ENCODE results near the gene SPOCD1. TPM values are rescaled to one million over a fixed set of nuclear protein-coding genes. Genes with fewer than 3 reads are reported as not detected.

SPOCD1 gene
- total RNA-seq, 1 experiment from 2014 or later, result 10.2 TPM

DNA sequence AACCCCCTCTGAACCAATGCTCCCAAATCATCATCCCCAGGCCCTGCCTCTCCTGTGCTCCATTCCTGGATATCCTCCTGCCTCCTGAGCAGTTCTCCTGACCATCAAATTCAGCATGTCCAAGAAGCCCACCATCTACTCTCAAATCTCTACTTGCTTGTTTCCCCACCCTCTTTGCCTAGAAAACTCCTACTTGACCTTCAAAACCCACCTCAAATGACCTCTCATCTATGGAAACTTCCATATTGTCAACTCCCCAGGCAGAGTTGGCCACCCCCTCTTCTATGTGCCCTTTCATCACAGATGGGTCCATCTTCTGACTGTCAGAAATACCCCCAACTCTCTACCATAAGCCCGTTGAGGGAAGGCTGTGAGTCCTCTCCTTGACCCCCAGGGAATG is 68.5 kb downstream of the SPOCD1 start:
- Histone ChIP-seq H3K9me3 (ENCODE audit: insufficient read depth, low read depth) (no peaks in the 10 kb centered on the region), H3K27ac (no peak overlapping the region), H2AFZ (no peak overlapping the region), H4K20me1 (ENCODE audit: insufficient read depth) (no peaks in the 10 kb centered on the region), H3K36me3 (ENCODE audit: low read depth) (no peaks in the 10 kb centered on the region), H3F3A (ENCODE audit: insufficient read depth, low read depth) (peaks cover 15% of the 10 kb centered on the region), H3K79me2 (ENCODE audit: low read depth) (no peaks in the 10 kb centered on the region), H3K4me3 (no peak overlapping the region), H3K27me3 (ENCODE audit: insufficient read depth, low read depth) (no peaks in the 10 kb centered on the region), H3K4me2 (no peak overlapping the region), H3K9me2 (ENCODE audit: insufficient read depth) (no peaks in the 10 kb centered on the region), H3K4me1 (replicated peaks; ENCODE audit: insufficient read depth) (no peaks in the 10 kb centered on the region)
- POLR2A ChIA-PET (ENCODE audit: unreplicated experiment), result no interaction called here
- no TSS peak for BruUV-seq (replicated peaks)
- intact Hi-C loops (cut with micrococcal nuclease; ENCODE audit: unreplicated experiment), result no loop called here
- TF ChIP-seq EZH2 (IDR thresholded peaks at IDR 0.05; ENCODE audit: low read depth), result no peak
- TF ChIP-seq, protein P1, sequence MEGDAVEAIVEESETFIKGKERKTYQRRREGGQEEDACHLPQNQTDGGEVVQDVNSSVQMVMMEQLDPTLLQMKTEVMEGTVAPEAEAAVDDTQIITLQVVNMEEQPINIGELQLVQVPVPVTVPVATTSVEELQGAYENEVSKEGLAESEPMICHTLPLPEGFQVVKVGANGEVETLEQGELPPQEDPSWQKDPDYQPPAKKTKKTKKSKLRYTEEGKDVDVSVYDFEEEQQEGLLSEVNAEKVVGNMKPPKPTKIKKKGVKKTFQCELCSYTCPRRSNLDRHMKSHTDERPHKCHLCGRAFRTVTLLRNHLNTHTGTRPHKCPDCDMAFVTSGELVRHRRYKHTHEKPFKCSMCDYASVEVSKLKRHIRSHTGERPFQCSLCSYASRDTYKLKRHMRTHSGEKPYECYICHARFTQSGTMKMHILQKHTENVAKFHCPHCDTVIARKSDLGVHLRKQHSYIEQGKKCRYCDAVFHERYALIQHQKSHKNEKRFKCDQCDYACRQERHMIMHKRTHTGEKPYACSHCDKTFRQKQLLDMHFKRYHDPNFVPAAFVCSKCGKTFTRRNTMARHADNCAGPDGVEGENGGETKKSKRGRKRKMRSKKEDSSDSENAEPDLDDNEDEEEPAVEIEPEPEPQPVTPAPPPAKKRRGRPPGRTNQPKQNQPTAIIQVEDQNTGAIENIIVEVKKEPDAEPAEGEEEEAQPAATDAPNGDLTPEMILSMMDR (conservative IDR thresholded peaks at IDR 0.05), result no peak
- DNase-seq, result no peak
- CTCF ChIA-PET, result no interaction called here

DNA sequence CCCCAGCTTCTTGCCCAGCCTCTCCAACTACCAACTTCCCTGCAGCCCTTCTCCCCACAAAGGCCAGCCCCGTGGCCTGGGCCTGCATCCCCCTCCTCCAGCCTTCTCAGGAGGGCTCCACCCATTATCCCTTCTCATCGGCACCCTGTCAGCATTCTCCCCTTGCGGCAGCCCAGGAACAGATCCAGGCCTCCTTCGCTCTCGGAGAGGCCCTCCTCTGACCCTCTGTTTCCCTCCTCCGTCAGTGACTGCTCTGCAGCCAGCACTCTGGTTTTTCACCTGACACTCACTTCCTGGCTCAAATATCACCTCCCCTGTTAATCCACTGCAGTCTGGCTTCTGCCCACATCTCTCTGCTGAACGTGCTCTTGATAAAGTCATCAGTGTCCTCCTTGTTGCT is 69.1 kb downstream of the SPOCD1 start:
- Histone ChIP-seq H3K4me3 (no peak overlapping the region), H4K20me1 (ENCODE audit: insufficient read depth) (no peaks in the 10 kb centered on the region), H3K79me2 (ENCODE audit: low read depth) (no peaks in the 10 kb centered on the region), H3K9me3 (ENCODE audit: insufficient read depth, low read depth) (no peaks in the 10 kb centered on the region), H3K27ac (no peak overlapping the region), H2AFZ (no peak overlapping the region), H3K27me3 (ENCODE audit: insufficient read depth, low read depth) (no peaks in the 10 kb centered on the region), H3K36me3 (ENCODE audit: low read depth) (no peaks in the 10 kb centered on the region), H3K4me2 (no peak overlapping the region), H3K4me1 (replicated peaks; ENCODE audit: insufficient read depth) (no peaks in the 10 kb centered on the region), H3K9me2 (ENCODE audit: insufficient read depth) (no peaks in the 10 kb centered on the region), H3F3A (ENCODE audit: insufficient read depth, low read depth) (peaks cover 11% of the 10 kb centered on the region)
- no peak for DNase-seq
- no TSS peak for BruUV-seq (replicated peaks)
- POLR2A ChIA-PET (ENCODE audit: unreplicated experiment), result no interaction called here
- intact Hi-C loops (cut with micrococcal nuclease; ENCODE audit: unreplicated experiment), result no loop called here
- TF ChIP-seq EZH2 (IDR thresholded peaks at IDR 0.05; ENCODE audit: low read depth), result no peak
- TF ChIP-seq, protein P1 (conservative IDR thresholded peaks at IDR 0.05), result no peak
- CTCF ChIA-PET, result interaction anchor here (0.6 to 0.8 kb wide), 2 partner anchors 71 to 314 kb away, joined by 3 read pairs; no protein-coding TSS in a partner anchor

DNA sequence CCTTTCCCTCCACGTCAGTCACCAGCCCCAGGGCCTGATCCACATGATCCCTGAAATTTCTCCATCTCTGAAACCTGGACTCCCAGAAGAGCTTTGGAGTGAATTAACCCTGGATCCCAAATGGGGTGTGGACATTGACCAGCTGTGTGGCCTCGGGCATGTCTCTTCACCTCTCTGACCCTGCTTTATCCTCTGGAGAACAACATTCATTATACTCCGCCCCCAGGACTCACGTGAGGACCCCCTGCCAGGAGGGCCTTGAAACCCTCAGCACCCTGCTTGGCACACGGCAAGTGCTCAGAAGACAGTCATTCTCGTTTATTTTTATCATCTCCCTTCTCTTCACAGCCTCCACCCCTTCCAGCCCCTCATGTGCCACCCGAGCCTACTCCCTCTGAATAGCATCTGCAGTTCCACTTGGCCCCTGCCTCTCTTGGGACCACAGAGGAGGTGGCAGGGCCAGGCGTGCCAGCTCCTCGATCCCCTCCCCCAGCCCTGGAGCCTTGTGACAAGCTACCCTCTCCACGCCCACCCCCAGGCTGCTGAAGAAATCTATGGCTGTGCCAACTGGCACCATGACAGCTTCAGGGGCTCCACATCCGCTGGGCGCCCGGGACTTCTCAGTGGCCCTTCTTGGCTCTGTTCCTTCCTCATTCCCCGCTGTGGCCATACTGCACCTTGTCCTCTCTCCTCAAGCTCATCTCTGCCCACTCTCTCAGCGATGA is 69.7 kb downstream of the SPOCD1 start:
- Histone ChIP-seq H3K9me2 (ENCODE audit: insufficient read depth) (no peaks in the 10 kb centered on the region), H3K9me3 (ENCODE audit: insufficient read depth, low read depth) (no peaks in the 10 kb centered on the region), H3K79me2 (ENCODE audit: low read depth) (no peaks in the 10 kb centered on the region), H2AFZ (no peak overlapping the region), H3K27me3 (ENCODE audit: insufficient read depth, low read depth) (no peaks in the 10 kb centered on the region), H3F3A (ENCODE audit: insufficient read depth, low read depth) (peaks cover 10% of the 10 kb centered on the region), H3K4me2 (no peak overlapping the region), H3K4me3 (no peak overlapping the region), H3K36me3 (ENCODE audit: low read depth) (no peaks in the 10 kb centered on the region), H3K4me1 (replicated peaks; ENCODE audit: insufficient read depth) (no peaks in the 10 kb centered on the region), H3K27ac (no peak overlapping the region), H4K20me1 (ENCODE audit: insufficient read depth) (no peaks in the 10 kb centered on the region)
- intact Hi-C loops (cut with micrococcal nuclease; ENCODE audit: unreplicated experiment), result loop anchor here (1.0 kb wide), 1 partner anchor 83 kb away; no protein-coding TSS in a partner anchor
- BruUV-seq (replicated peaks), result no TSS peak
- no peak for TF ChIP-seq EZH2 (IDR thresholded peaks at IDR 0.05; ENCODE audit: low read depth)
- TF ChIP-seq, protein P1 (conservative IDR thresholded peaks at IDR 0.05), result peak; percentile 63
- ChIA-PET CTCF (interaction anchor here (0.6 to 1.5 kb wide), 6 partner anchors 14 to 314 kb away, joined by 3 to 14 read pairs (median 4); no protein-coding TSS in a partner anchor), POLR2A (ENCODE audit: unreplicated experiment) (interaction anchor here (0.6 kb wide), 1 partner anchor 327 kb away, joined by 9 read pairs; no protein-coding TSS in a partner anchor)
- no peak for DNase-seq
